ENCODE data around the gene TAF13.
"Not testable (repeated sequence)": the region's sequence is repeated elsewhere in the genome, so short reads cannot be mapped to it uniquely, and the experiment has no call there.

Gene TAF13

GRCh38 chr1:109091078-109091838, 15.5 kb upstream of the TAF13 start:
- no peak for DNase-seq

GRCh38 chr1:109090196-109091077, 14.6 kb upstream of the TAF13 start, which contains the start of gene TMEM167B:
TMEM167B (plus strand) TSS chr1:109090764; CDS start chr1:109090873, 109 bp downstream.
- peak; percentile 53 to 84 for DNase-seq

- DNase-seq = peak; percentile 60 to 65
Observed at GRCh38 chr1:109089242-109090015, 13.6 kb upstream of the TAF13 start.

- no peak for DNase-seq
Observed at GRCh38 chr1:109084563-109085517, 9.0 kb upstream of the TAF13 start.

- DNase-seq = no peak
Observed at GRCh38 chr1:109083923-109084322, 8.1 kb upstream of the TAF13 start.

GRCh38 chr1:109083501-109083900, 7.7 kb upstream of the TAF13 start:
- DNase-seq = no peak

GRCh38 chr1:109080441-109081082, 4.8 kb upstream of the TAF13 start:
- no peak for DNase-seq

- DNase-seq = no peak
Observed at GRCh38 chr1:109079240-109079622, 3.4 kb upstream of the TAF13 start.

- DNase-seq = no peak
Observed at GRCh38 chr1:109078317-109078716, 2.5 kb upstream of the TAF13 start.

- no peak for DNase-seq
Observed at GRCh38 chr1:109069294-109069693, 6.5 kb downstream of the TAF13 start.

- DNase-seq = no peak
Observed at GRCh38 chr1:109067883-109068282, 7.9 kb downstream of the TAF13 start.

DNA sequence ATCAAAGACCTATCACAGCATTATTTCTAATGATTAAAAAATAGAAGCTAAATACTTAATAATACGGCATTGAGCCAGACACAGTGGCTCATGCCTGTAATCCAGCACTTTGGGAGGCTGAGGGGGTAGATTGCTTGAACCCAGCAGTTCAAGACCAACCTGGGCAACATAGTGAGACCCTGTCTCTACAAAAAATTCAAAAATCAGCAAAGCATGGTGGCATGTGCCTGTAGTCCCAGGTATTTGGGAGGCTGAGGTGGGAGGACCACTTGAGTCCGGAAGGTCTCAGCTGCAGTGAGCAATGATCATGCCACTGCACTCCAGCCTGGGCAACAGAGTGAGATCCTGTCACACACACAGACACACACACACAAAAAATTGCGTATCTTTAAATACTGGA, 10.7 kb downstream of the TAF13 start:
- DNase-seq = no peak

- DNase-seq = no peak
Observed at GRCh38 chr1:109061183-109061582, 14.6 kb downstream of the TAF13 start.

GRCh38 chr1:109060707-109061106, 15.1 kb downstream of the TAF13 start:
- no peak for DNase-seq

GRCh38 chr1:109059026-109059425, 16.8 kb downstream of the TAF13 start:
- DNase-seq = no peak

DNA sequence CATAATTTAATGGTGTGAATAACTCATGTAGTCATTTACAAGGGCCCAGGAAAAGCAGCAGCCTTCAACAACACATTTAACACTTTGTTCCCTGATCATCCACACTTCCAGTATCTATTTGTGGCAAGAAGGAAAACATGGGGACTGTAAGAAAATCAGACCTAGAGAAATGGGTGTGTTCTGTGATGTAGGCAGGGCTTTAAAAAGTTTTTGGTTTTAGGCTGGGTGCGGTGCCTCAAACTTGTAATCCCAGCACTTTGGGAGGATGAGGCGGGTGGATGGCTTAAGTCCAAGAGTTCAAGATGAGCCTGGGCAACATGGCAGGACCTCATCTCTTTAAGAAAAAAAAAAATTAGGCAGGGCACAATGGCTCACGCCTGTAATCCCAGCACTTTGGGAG, 19.7 kb downstream of the TAF13 start:
- no peak for DNase-seq

DNA sequence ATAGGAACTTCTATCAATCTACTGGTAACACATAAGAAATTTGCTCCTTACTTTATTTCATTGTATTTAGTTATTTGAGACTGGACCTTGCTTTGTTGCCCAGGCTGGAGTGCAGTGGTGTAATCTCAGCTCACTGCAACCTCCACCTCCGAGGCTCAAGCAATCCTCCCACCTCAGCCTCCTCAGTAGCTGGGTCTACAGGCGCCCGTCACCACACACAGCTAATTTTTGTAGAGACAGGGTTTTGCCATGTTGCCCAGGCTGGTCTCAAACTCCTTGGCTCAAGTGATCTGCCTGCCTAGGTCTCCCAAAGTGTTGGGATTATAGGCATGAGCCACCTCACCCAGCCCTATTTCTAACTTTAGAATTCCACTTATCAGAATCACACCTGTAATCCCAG, 23.7 kb downstream of the TAF13 start:
- DNase-seq = not testable (repeated sequence)

DNA sequence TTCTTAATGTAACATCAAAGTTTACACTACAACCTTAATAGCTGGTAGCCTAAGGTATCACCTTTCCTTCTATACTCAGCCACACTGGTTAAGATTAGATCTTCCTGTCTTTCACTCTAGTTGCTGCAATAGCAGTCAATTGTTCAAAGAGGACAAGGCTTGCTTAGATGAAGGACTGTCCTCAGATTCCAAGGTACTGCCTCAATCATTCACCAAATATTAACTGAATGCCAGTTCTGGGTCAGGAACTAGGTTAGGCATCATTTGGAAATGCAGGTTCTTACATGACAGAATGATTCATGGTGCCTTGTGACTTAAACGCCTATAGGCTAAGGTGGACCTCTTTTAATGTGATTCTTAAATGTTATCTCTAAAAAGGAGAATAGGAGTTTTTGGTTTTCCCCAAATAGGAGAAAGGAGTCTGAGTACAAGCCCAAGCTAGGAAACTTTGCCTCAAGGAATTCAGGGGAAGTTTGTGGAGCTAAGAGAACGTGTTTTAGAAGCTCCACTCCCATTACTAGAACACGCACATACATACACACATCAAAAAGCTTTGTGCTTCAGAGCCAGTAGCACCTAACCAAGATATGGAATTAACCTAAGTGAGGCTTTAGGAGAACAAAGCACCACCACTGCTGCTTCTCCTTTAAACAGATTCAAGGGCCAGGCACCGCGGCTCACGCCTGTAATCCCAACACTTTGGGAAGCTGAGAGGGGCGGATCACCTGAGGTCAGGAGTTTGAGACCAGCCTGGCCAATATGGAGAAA, 25.4 kb downstream of the TAF13 start:
- no peak for DNase-seq

GRCh38 chr1:109048335-109048734, 27.5 kb downstream of the TAF13 start:
- no peak for DNase-seq

- DNase-seq = no peak
Observed at GRCh38 chr1:109047339-109047738, 28.5 kb downstream of the TAF13 start.

- no peak for DNase-seq
Observed at GRCh38 chr1:109046671-109047070, 29.1 kb downstream of the TAF13 start.

Measured in NCI-H187 (cell line).